ENCODE measurements around the gene TMEM120A.

DNA sequence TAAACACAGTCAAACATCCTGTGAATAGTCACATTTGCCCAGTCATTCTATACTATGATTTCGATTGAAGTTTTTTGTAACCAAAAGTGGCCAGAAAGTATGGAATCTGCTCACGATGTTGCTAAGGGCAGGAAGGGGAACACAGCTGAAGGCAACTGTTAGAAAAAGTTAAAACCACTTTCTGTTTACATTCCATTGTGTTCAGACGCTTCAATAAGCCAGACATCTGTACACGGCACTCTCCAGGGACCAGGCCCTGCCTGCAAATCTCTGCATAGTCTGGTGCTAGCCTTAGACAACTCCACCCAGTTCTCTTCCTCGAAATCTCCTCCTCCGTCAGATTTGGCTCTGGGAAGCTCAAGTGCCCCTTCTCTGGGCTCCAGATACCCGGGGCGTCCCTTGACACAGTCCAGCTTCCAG is 17.1 kb upstream of the TMEM120A start:
- TF ChIP-seq CTCF (IDR thresholded peaks at IDR 0.05; ENCODE audit: insufficient read depth, low read depth, low read length) (no peak), EZH2 (IDR thresholded peaks at IDR 0.05; ENCODE audit: insufficient read depth, low read length) (no peak)
